ENCODE measurements around the gene KYAT1. TPM values are rescaled to one million over a fixed set of nuclear protein-coding genes. Genes with fewer than 3 reads are reported as not detected.
"Not testable (repeated sequence)": the region's sequence is repeated elsewhere in the genome, so short reads cannot be mapped to it uniquely, and the experiment has no call there.

The KYAT1 gene
- total RNA-seq, 2 donors from 2014 or later: 13.6 to 25.3 TPM

DNA sequence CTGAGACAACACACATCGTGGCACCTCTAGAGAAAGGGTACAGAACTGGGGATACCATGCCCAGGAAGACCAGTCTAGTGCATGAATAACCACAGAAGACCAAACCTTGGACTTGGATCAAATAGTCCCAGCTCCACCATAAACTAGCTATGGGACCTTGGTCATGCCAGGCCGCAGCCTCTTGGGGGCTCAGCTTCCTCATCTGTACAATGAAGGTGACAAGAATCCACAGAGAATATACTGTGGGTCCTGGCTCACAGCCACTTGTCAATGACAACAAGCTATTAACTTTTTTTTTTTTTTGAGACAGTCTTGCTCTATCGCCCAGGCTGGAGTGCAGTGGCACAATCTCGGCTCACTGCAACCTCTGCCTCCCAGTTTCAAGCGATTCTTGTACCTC lies 3.9 kb downstream of the KYAT1 start:
- 92 to 94% methylated on average over 4 to 5 of the region's 5 CpGs for WGBS, 2 experiments (ENCODE audit: insufficient coverage in 1 of 2, insufficient read length in 1 of 2)
- Mint-ChIP-seq H3K4me1 (peaks cover 18% of the 10 kb centered on the region), H3K27ac (no peak overlapping the region), H3K9me3 (no peaks in the 10 kb centered on the region), H3K27me3 (ENCODE audit: insufficient read depth) (no peaks in the 10 kb centered on the region), H3K4me3 (no peak overlapping the region), H3K36me3 (ENCODE audit: low read depth) (peaks cover 3% of the 10 kb centered on the region)
- Histone ChIP-seq H3K4me3 (ENCODE audit: low read length) (no peak overlapping the region), H3K27ac (ENCODE audit: low read depth, low read length) (no peak overlapping the region), H3K27me3 (ENCODE audit: control insufficient read depth, insufficient read depth, low read length, poor library complexity, severe bottlenecking) (no peaks in the 10 kb centered on the region), H3K36me3 (ENCODE audit: control insufficient read depth, insufficient read depth, low read length) (no peaks in the 10 kb centered on the region), H3K9me3 (ENCODE audit: control insufficient read depth, low read length) (no peaks in the 10 kb centered on the region), H3K9ac (ENCODE audit: extremely low read depth, low read length, poor library complexity, severe bottlenecking) (no peak overlapping the region), H3K4me1 (ENCODE audit: control insufficient read depth, insufficient read depth, low read length) (peaks cover 4% of the 10 kb centered on the region)
- TF ChIP-seq CTCF (conservative IDR thresholded peaks at IDR 0.05): no peak
- no peak for DNase-seq

GRCh38 chr9:128870941-128871265 lies 10.8 kb downstream of the KYAT1 start:
- 85 to 93% methylated on average over 7 of the region's 7 CpGs for WGBS, 2 experiments (ENCODE audit: insufficient coverage in 1 of 2, insufficient read length in 1 of 2)
- not testable (repeated sequence) for H3K4me1 ChIP-seq (ENCODE audit: control insufficient read depth, insufficient read depth, low read length); H3K27me3 Mint-ChIP-seq (ENCODE audit: insufficient read depth); H3K27ac Mint-ChIP-seq; H3K4me3 Mint-ChIP-seq; H3K27me3 ChIP-seq (ENCODE audit: control insufficient read depth, insufficient read depth, low read length, poor library complexity, severe bottlenecking); DNase-seq; H3K9ac ChIP-seq (ENCODE audit: extremely low read depth, low read length, poor library complexity, severe bottlenecking); H3K9me3 ChIP-seq (ENCODE audit: control insufficient read depth, low read length); H3K27ac ChIP-seq (ENCODE audit: low read depth, low read length); H3K4me3 ChIP-seq (ENCODE audit: low read length); H3K4me1 Mint-ChIP-seq; H3K9me3 Mint-ChIP-seq
- peaks cover 13% of the 10 kb centered on the region for H3K36me3 Mint-ChIP-seq (ENCODE audit: low read depth)
- H3K36me3 ChIP-seq (ENCODE audit: control insufficient read depth, insufficient read depth, low read length): peaks cover 11% of the 10 kb centered on the region

- no peaks in the 10 kb centered on the region for H3K4me1 Mint-ChIP-seq
- no peak overlapping the region for H3K4me3 Mint-ChIP-seq
- H3K4me1 ChIP-seq (ENCODE audit: control insufficient read depth, insufficient read depth, low read length): no peaks in the 10 kb centered on the region
Measured at GRCh38 chr9:128870128-128870940, 11.4 kb downstream of the KYAT1 start.

More at GRCh38 chr9:128870128-128870940, 11.4 kb downstream of the KYAT1 start:
- Histone ChIP-seq H3K36me3 (ENCODE audit: control insufficient read depth, insufficient read depth, low read length) (peaks cover 11% of the 10 kb centered on the region), H3K27ac (ENCODE audit: low read depth, low read length) (no peak overlapping the region), H3K9me3 (ENCODE audit: control insufficient read depth, low read length) (no peaks in the 10 kb centered on the region), H3K4me3 (ENCODE audit: low read length) (no peak overlapping the region), H3K27me3 (ENCODE audit: control insufficient read depth, insufficient read depth, low read length, poor library complexity, severe bottlenecking) (no peaks in the 10 kb centered on the region), H3K9ac (ENCODE audit: extremely low read depth, low read length, poor library complexity, severe bottlenecking) (no peak overlapping the region)
- Mint-ChIP-seq H3K9me3 (no peaks in the 10 kb centered on the region), H3K36me3 (ENCODE audit: low read depth) (peaks cover 13% of the 10 kb centered on the region), H3K27ac (no peak overlapping the region), H3K27me3 (ENCODE audit: insufficient read depth) (no peaks in the 10 kb centered on the region)
- DNase-seq: no peak
- 95 to 97% methylated on average over 7 of the region's 7 CpGs for WGBS, 2 experiments (ENCODE audit: insufficient coverage in 1 of 2, insufficient read length in 1 of 2)
- no peak for TF ChIP-seq CTCF (conservative IDR thresholded peaks at IDR 0.05)
